Measurements from ENCODE around the gene UBE2E2.

UBE2E2 gene

DNA sequence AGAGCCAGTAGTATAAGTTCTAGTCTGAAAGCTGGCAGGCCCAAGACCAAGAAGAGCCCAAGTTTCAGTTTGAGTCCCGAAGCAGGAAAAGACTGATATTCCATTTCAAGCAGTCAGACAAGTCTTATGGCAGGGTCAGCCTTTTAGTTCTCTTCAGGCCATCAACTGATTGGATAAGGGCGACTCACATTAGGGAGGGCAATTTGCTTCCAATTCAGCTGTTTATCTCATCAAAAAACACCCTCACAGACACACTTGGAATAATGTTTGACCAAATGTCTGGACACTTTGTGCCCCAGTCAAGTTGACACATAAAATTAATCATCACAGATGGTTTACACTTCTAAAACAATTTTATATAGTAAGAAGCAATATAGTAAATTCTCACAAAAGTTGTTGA lies 69.7 kb downstream of the UBE2E2 start:
- no peak overlapping the region for H3K27ac Mint-ChIP-seq
- H3K9me3 Mint-ChIP-seq: peaks cover 19% of the 10 kb centered on the region
- TF ChIP-seq CTCF (IDR thresholded peaks at IDR 0.05; ENCODE audit: unreplicated experiment in 3 of 3): no peak
- H3K4me1 Mint-ChIP-seq: peaks cover 16% of the 10 kb centered on the region
- H3K4me3 Mint-ChIP-seq: no peak overlapping the region
- no peaks in the 10 kb centered on the region for H3K27me3 Mint-ChIP-seq (ENCODE audit: low read depth)
- peaks cover 24% of the 10 kb centered on the region for H3K36me3 Mint-ChIP-seq (ENCODE audit: low read depth)

- H3K9me3 Mint-ChIP-seq: peaks cover 11% of the 10 kb centered on the region
- H3K4me1 Mint-ChIP-seq: peaks cover 26% of the 10 kb centered on the region
- H3K27ac Mint-ChIP-seq: no peak overlapping the region
- no peaks in the 10 kb centered on the region for H3K27me3 Mint-ChIP-seq (ENCODE audit: low read depth)
- no peak overlapping the region for H3K4me3 Mint-ChIP-seq
- peaks cover 17% of the 10 kb centered on the region for H3K36me3 Mint-ChIP-seq (ENCODE audit: low read depth)
- TF ChIP-seq CTCF (IDR thresholded peaks at IDR 0.05; ENCODE audit: unreplicated experiment in 3 of 3): no peak
These were observed 71.9 kb downstream of the UBE2E2 start for GRCh38 chr3:23275061-23275460.

GRCh38 chr3:23275814-23276213 lies 72.7 kb downstream of the UBE2E2 start:
- no peak overlapping the region for H3K4me3 Mint-ChIP-seq
- no peaks in the 10 kb centered on the region for H3K27me3 Mint-ChIP-seq (ENCODE audit: low read depth)
- no peak for TF ChIP-seq CTCF (IDR thresholded peaks at IDR 0.05; ENCODE audit: unreplicated experiment in 3 of 3)
- H3K36me3 Mint-ChIP-seq (ENCODE audit: low read depth): peaks cover 12% of the 10 kb centered on the region
- peaks cover 5% of the 10 kb centered on the region for H3K9me3 Mint-ChIP-seq
- H3K27ac Mint-ChIP-seq: no peak overlapping the region
- H3K4me1 Mint-ChIP-seq: peaks cover 30% of the 10 kb centered on the region

DNA sequence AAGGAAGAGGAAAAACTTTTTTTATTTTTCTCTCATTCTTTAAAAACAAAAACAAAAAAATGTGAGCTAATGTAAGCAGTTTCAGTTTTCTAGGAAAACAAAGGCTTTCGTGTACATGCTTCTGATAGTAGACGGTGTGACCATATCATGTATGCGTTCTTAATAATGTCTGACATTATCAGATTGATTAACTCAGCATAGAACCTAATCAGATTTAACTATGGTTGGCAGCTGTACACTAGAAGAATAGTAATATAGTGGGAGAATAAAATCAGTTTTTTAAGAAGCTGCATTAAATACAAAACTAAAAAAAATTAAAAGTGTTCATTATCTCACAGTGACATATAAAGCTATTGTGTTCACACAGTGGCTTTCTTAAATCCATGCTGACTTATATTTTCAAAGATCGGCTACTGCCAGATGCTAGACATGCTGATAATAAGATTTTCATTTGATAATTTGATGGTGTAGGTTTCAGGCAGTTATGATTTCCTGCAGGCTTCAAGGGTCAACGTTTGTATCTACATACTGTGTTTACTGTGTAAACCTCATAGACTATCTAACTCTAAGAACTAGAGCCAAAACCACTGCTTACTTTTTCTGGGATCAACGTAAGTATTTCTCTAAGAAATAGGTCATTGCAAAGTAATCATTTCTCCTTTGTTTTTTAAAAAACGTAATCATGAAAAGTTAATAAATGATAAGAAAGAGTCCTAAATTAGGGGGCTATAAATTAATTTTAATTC lies 74.0 kb downstream of the UBE2E2 start:
- no peak overlapping the region for H3K27ac Mint-ChIP-seq
- no peaks in the 10 kb centered on the region for H3K9me3 Mint-ChIP-seq
- no peak overlapping the region for H3K4me3 Mint-ChIP-seq
- no peak for TF ChIP-seq CTCF (IDR thresholded peaks at IDR 0.05; ENCODE audit: unreplicated experiment in 3 of 3)
- no peaks in the 10 kb centered on the region for H3K27me3 Mint-ChIP-seq (ENCODE audit: low read depth)
- peaks cover 5% of the 10 kb centered on the region for H3K36me3 Mint-ChIP-seq (ENCODE audit: low read depth)
- H3K4me1 Mint-ChIP-seq: peaks cover 32% of the 10 kb centered on the region

- TF ChIP-seq CTCF (IDR thresholded peaks at IDR 0.05; ENCODE audit: unreplicated experiment in 3 of 3): no peak
- Mint-ChIP-seq H3K4me1 (peaks cover 27% of the 10 kb centered on the region), H3K27me3 (ENCODE audit: low read depth) (no peaks in the 10 kb centered on the region), H3K4me3 (no peak overlapping the region), H3K9me3 (no peaks in the 10 kb centered on the region), H3K27ac (no peak overlapping the region), H3K36me3 (ENCODE audit: low read depth) (peaks cover under 1% of the 10 kb centered on the region)
These were observed 74.6 kb downstream of the UBE2E2 start for GRCh38 chr3:23277688-23278087.

DNA sequence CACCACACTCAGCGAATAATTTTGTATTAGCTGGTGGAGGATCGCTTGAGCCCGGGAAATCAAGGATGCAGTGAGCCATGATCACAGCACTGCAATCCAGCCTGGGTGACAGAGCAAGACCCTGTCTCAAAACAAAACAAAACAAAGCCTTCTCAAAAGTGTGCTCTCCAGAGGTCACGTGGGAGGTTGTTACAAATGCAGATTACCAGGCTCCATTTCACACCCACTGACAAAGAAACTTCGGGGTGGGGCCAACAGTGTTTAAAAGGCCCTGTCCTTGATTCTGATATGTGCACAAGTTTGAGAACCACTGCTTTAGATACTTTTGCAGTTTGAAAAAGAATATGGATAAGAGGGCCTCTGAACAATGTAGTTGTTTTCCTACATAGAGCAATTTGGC lies 80.5 kb downstream of the UBE2E2 start:
- Mint-ChIP-seq H3K27me3 (ENCODE audit: low read depth) (no peaks in the 10 kb centered on the region), H3K27ac (no peak overlapping the region), H3K9me3 (peaks cover 28% of the 10 kb centered on the region), H3K4me3 (no peak overlapping the region), H3K36me3 (ENCODE audit: low read depth) (peaks cover 14% of the 10 kb centered on the region), H3K4me1 (peaks cover 16% of the 10 kb centered on the region)
- TF ChIP-seq CTCF (IDR thresholded peaks at IDR 0.05; ENCODE audit: unreplicated experiment in 3 of 3): no peak
